ENCODE data around the gene PDE4D.

The PDE4D gene

GRCh38 chr5:59557572-59557971, 336.0 kb downstream of the PDE4D start:
- no peak for DNase-seq

DNA sequence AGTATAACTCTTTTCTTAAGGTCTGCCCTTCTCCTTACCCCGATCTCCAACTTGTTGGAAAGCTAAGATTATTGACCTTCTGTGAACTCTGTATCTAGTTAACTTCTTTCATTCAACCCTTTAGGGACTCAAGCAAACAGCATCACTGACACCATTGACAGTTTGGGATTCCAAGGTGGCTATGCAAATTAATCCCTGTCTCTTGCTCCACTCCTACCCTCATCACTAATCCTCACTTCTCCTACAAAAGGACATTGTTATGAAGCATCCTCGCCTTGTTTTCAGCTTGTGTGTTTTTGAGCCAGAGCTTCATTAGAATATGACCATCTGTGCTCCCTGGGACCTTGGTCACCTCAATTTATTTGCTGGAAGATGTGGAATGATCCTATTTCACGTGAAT, 337.9 kb downstream of the PDE4D start:
- DNase-seq, result no peak

DNA sequence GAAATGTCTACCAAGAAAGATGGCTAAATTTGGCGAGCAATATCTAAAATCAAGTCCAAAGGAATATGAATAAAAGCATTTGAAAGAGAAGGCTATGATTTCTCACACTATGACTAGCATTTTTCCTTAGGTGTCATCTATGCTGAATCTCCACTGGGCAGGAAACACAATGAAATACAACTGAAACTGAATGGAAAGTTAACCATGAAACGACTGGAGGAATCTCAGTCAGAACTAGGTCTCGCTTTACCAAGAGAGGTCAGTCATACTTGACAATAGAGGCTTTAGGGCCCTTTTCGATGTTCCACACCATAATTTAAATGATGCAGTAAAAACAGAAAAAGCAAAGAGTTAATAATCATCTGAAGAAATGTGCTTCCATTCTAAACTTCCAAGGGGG, 339.0 kb downstream of the PDE4D start:
- DNase-seq, result no peak

- DNase-seq, result no peak
Measured at GRCh38 chr5:59553992-59554391, 339.5 kb downstream of the PDE4D start.

DNA sequence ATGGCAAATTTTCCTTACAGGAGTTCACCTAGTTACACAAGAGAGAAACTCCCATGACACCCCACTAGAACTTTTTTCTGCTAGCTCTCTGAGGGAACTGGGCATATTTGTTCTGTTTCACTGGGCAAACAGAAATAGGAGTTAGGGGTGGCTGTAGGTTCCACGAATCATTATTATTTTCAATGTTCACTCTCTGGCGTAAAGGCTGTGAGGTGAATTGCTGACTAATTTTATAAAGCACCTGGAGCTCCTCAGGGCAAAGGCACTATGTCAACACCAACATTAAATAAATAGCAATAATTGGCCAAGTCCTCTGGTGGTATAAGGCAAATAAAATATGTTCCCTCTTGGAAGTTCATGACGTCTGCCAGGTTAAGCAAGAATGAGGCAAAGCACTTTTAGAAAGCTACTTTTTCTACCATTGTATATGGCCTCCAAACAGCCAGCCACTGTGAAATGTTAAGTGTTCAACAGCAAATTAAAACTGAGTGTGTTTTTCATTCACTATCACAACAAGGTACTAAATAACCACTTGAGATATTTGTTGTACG, 344.6 kb downstream of the PDE4D start:
- no peak for DNase-seq

DNA sequence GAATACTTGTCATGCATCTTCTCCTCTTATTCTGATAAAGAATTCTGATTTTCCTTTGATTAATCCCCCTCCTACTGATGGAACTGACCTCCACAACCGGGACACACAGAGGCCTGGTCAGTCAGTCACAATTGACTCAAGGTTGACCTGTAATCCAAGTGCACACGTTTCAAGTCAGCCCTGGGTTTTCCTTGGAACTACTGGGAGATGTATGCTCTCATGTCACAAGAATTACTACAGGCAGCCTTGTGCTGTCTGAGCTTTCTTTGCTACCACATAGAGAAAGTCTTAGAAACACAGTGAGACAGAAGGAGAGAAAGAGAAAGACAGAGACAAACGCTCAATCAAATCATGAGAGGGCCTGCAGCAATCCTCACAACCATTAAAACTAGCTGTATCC, 345.8 kb downstream of the PDE4D start:
- no peak for DNase-seq

- DNase-seq, result no peak
Measured at GRCh38 chr5:59544573-59544972, 349.0 kb downstream of the PDE4D start.

DNA sequence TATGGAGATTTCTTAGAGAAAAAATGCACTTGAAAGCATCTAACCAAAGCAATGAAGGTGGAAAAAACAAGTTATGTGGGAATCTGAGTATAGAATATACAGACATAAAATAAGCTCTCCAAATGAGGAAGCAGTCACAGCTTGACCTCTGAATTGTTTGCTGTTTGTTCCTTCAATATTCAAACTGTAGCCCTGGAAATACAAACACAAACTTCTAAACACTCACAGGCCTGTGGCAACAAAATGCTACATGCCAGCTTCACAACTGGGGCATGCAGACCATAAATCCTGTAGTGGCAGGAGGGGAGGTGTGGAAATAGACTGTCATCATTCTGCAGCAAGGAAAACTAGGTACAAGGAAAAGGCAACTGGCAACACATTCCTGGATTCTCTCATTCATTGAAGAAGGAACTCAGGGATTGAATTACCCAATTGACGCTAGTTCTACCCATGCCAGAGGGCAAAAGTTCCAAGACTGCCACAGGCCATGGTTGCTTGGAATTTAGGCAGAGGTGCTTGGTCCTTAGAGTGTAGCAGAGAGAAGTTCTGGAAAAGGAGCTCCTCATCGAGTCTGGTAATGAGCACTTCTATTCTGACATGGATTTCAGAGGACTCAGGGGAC, 349.6 kb downstream of the PDE4D start:
- peak in 2 of 51 donors; percentile 8 to 55 for DNase-seq

- DNase-seq, result peak in 32 of 51 donors; percentile 2 to 58 (median 28)
Measured at GRCh38 chr5:59542851-59543820, 350.4 kb downstream of the PDE4D start.

DNA sequence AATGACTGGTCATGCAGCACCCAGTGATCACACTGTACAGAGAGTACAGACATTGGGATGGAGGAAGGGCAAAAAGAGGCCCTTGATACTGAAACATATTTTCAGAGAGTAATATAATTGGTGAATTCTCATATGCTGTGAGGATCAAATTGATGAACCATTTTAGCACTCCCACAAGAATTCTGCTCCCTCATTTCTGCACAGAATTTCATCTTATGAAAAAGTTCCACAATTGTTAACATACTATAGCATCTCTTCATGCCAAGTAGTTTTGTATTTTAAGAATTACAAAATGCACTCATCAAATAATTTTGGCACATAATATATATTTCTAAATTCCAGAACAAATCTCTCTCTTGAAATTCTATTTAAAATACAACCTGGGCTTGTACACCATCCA, 351.2 kb downstream of the PDE4D start:
- no peak for DNase-seq

DNA sequence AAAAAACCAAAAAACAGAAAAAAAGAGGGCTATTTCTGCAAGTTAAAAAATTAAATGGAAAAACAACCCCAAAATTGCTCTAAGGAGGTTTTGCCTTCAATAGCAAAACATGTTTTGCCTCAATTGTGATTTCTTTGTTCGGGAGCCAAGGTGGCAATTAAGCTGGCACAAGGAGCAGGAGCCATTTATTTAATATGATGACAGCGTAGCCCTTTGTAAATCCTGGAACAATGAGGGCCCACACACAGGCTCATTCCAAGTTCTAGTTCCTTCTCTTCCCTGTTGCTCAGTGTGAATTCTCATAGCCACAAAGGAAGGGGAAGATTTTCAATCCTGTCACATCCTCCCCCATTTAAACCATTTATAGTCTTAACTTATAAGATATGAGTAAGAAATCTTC, 353.2 kb downstream of the PDE4D start:
- peak in 24 of 51 donors; percentile 2 to 67 (median 24) for DNase-seq

GRCh38 chr5:59538750-59539121, 354.8 kb downstream of the PDE4D start:
- no peak for DNase-seq

DNA sequence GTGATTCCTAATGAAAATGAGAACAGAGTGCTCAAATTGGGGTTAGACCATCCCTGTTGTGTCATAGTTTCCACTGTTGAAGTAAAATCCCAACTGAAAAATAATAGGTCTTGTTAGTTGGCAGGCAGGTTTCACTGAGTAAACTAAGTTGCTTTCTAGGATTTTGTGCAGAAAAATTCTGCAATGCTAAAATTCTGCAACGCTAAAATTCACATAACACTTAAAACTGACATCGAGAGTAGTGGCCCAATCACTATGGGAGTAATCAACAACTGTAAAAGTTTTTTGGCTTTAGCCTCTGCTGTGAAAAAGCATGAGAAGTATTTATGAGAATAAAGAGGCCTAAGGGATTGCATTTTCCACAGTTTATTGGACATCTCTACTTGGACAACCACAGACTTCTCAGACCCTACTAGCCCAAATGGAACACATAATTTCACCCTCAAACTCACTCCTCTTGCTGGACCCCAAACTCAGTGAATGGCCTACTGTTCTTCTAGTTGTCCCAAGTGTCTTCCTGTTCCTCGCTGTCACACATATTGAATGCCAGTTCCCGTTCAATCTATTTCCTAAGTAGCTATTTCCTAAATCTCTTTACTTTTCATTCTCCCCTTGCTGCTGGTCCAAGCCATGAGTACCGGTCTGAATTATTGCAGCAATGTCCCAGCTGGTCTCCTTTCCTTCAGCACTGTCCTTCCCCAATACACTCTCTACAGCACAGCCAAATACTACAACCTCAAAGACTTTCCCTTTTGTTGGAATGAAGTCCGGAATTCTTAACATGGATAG, 355.4 kb downstream of the PDE4D start:
- DNase-seq, result no peak

DNA sequence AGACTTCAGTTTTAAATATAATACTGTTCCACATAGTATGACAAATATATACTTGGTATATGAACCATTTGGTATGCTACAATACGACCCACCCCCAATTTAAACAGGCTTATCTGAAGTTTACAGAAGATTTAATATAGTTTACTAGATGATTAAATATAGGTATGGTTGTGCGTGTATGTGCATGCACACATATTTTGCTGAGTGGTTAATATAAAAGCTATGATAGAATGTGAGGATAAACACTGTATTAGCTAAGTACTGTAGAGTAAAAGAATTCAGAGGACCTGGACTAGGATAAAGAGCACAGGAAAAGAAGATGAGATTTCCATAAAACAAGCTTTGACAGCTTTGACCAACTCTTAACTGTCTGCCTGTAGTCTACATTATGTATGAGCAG, 356.7 kb downstream of the PDE4D start:
- no peak for DNase-seq

GRCh38 chr5:59535561-59535960, 358.0 kb downstream of the PDE4D start:
- no peak for DNase-seq

GRCh38 chr5:59533730-59534108, 359.8 kb downstream of the PDE4D start:
- DNase-seq, result no peak

DNA sequence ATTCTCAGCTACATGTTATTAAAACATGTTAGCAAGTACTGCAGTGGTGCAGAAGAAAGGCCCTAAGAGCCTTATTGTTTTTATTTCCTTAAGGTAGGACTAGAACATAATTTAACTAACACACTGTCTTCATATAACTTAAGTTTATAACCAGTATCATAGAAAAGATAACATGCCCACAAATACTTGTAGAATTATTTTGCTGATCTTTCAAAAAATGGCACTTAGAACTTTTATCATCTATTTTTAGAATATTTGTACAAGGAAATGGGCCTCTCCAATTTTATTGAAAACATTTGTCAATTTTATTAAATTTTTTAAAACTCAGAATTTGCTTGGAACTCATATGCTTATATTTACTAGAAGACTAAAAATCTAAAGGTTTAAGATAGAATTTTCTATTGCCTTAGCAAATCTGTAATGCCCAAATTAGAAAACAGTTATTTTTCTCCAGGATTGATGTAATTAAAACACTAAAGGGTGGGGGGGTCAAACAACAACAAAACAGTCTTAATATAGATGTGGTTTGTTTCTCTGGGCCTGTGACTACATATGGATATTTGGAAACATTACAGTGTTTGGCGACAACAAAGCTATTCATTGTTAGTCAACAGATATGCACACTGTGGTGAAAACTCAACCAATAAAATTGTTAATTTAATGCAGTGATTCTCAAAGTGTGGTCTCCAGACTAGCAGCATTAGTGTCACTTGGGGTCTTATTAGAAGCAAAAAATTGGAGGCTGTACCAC, 360.4 kb downstream of the PDE4D start:
- no peak for DNase-seq

DNA sequence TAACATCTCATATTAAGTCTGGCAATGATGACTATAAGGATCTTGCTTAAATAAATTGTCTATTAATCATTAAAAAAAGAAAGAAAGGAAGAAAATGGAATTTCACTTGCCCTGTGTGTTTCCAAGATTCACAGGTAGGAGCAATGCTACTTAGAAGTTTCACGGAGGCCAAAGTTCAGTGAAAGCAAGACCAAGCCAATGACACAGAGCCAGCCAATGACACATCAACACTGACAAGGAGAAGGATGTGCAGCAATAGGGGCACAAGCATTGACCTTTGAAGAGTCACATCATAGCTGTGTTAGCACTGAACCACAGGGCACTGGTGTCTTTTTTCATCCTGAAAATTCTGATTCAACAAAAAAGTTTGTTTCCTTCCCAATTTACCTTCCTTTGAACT, 364.3 kb downstream of the PDE4D start:
- DNase-seq, result no peak

- DNase-seq, result no peak
Measured at GRCh38 chr5:59528202-59528862, 365.2 kb downstream of the PDE4D start.

DNA sequence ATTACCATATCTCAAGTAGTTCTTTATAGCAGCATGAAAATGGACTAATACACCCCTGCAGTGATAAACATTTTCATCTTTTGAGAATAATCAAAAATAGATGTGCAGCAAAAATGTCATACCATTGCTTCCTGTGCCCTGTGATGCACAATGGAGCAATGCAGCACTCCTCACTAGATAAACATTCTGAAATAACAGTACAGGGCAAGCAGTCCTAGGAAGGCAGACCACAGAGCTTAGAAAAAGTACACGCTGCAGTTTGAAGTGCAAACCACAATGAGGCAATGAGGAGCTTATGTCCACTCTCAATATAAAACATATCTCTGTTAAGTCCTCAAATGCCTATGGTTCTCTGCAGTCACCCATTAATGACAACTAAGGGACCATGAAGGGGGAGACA, 367.6 kb downstream of the PDE4D start:
- DNase-seq, result no peak

GRCh38 chr5:59525311-59525710, 368.2 kb downstream of the PDE4D start:
- DNase-seq, result no peak

Data from hypothalamus (tissue), 51 donors.